GM12873 (cell line): ENCODE results near the gene PIK3R1.

Experiments used
- TF ChIP-seq, protein P1 (sequence below): IDR thresholded peaks from 2 replicates; pipeline ENCODE4 v1.5.1; 2012; ENCODE audit warnings: low read depth, mild to moderate bottlenecking, moderate library complexity, low read length, control low read depth; ENCODE audit not compliant: insufficient read depth; ENCODE audit errors: missing control alignments

Gene PIK3R1

DNA sequence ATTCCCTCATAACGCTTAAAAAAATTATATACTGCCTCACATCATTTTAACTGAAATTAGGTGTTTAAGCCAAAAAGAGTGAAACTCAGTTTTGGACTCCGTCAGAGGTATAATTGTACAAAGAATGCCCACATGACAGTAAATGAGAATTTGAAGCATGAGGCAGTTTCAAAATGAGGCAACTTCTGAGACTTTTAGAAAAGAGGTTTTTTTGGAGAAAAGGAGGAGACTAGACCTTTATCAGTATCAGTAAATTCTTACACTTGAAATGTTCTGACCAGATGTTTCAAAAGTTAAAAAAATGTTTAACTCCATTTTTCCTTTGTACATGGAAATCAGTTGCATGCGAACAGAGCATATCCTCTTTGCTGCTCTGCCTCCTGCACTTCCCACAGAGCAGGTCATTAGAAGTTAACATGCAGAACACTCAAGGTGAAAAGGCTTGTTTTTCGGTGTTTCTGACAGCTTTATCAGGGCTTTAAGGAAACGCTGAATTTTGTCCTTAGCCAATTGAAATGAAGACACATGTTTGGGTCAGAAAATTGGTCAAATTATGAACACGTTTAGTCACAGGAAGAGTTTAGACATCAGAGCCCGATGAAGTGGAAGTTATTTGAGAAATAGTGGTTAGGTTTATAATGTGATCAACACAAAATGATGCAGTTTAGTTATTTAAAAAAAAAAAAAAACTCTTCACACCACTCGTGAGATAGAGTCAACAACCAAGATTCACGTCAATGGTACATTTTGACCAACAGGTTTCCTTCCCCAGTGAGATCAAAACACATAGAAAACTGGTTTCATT is 59.5 kb downstream of the PIK3R1 start:
- TF ChIP-seq, protein P1, sequence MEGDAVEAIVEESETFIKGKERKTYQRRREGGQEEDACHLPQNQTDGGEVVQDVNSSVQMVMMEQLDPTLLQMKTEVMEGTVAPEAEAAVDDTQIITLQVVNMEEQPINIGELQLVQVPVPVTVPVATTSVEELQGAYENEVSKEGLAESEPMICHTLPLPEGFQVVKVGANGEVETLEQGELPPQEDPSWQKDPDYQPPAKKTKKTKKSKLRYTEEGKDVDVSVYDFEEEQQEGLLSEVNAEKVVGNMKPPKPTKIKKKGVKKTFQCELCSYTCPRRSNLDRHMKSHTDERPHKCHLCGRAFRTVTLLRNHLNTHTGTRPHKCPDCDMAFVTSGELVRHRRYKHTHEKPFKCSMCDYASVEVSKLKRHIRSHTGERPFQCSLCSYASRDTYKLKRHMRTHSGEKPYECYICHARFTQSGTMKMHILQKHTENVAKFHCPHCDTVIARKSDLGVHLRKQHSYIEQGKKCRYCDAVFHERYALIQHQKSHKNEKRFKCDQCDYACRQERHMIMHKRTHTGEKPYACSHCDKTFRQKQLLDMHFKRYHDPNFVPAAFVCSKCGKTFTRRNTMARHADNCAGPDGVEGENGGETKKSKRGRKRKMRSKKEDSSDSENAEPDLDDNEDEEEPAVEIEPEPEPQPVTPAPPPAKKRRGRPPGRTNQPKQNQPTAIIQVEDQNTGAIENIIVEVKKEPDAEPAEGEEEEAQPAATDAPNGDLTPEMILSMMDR, result no peak

GRCh38 chr5:68276740-68277139 is 61.2 kb downstream of the PIK3R1 start:
- TF ChIP-seq, protein P1, result no peak

DNA sequence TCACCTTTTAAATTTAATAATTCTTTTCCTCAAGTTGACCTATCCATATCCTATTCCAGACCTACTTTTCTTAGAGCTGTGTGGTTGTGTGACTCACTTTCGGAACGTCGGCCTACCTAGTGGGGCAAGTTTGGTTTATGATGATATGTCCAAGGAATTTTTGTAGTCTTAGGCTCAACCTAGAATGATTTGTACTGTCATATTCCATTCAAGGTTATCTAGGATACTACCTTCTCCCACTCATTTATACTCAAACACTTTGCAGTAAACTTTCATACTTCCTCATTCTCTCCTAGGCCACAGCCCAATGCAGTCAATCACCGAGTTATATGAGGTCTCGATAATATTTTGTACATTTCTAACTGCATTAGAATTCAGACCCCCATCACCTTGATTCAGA is 61.9 kb downstream of the PIK3R1 start:
- TF ChIP-seq, protein P1, result no peak

DNA sequence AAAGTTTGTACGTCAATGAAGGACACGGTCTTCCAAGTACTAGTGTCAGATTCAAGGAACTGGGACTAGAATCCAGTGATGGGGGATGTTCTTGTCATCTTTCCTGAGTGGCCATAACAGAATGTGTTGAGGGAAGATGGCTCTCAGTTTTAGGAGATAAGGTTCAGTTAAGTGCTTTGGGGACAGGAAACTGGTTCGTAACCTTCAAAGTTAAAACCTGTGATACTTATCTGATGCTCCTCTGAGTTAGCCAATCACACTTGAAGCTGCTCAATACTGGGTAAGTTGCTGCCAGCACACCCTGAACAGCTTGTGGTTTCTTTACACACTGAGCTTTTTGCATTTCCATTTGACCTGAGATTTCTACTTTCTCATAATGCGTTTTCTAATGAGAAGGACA is 64.4 kb downstream of the PIK3R1 start:
- TF ChIP-seq, protein P1, result no peak

GRCh38 chr5:68282001-68282400 is 66.4 kb downstream of the PIK3R1 start:
- TF ChIP-seq, protein P1, result no peak

DNA sequence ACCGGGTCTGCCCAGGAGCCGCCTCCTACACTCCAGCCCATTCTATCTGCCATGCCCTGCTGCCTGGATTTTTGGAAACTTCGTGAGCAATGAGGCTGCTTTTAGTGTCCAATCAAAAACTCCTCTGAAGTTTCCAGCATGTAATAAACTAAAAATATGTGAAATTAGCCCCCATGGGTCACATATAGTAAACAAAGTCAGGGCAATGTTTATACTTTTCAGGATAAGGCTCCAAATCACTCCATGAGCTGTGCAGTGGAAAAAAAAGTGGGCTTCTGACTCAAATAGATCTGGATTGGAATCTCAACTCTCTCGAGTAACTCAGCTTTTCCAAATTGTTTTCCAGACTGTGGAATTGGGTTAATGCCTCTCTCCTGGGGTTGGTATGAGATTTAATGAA is 68.2 kb downstream of the PIK3R1 start:
- TF ChIP-seq, protein P1, result no peak

- TF ChIP-seq, protein P1, result no peak
Measured at GRCh38 chr5:68285075-68285840, 69.7 kb downstream of the PIK3R1 start.
